Measurements from ENCODE around the gene PPP1R9A.

PPP1R9A gene

GRCh38 chr7:95055295-95055694, 147.9 kb downstream of the PPP1R9A start:
- DNase-seq (ENCODE audit: low read depth) = no peak
- TF ChIP-seq CTCF (IDR thresholded peaks at IDR 0.05; ENCODE audit: control insufficient read depth, extremely low read depth, insufficient read depth) = no peak
- no peak overlapping the region for H3K4me3 ChIP-seq (ENCODE audit: low read depth, low read length)

- no peak for TF ChIP-seq CTCF (IDR thresholded peaks at IDR 0.05; ENCODE audit: control insufficient read depth, extremely low read depth, insufficient read depth)
- DNase-seq (ENCODE audit: low read depth) = no peak
- no peak overlapping the region for H3K4me3 ChIP-seq (ENCODE audit: low read depth, low read length)
Observed at GRCh38 chr7:95056107-95056739, 148.8 kb downstream of the PPP1R9A start.

GRCh38 chr7:95056901-95057300, 149.5 kb downstream of the PPP1R9A start:
- H3K4me3 ChIP-seq (ENCODE audit: low read depth, low read length) = no peak overlapping the region
- no peak for DNase-seq (ENCODE audit: low read depth)

GRCh38 chr7:95059842-95060313, 152.5 kb downstream of the PPP1R9A start:
- no peak for TF ChIP-seq CTCF (IDR thresholded peaks at IDR 0.05; ENCODE audit: control insufficient read depth, extremely low read depth, insufficient read depth)
- H3K4me3 ChIP-seq (ENCODE audit: low read depth, low read length) = no peak overlapping the region
- DNase-seq (ENCODE audit: low read depth) = no peak

More at GRCh38 chr7:95056901-95057300, 149.5 kb downstream of the PPP1R9A start:
- TF ChIP-seq CTCF (IDR thresholded peaks at IDR 0.05; ENCODE audit: control insufficient read depth, extremely low read depth, insufficient read depth) = no peak

GRCh38 chr7:95062901-95063300, 155.5 kb downstream of the PPP1R9A start:
- no peak for DNase-seq (ENCODE audit: low read depth)
- H3K4me3 ChIP-seq (ENCODE audit: low read depth, low read length) = no peak overlapping the region
- TF ChIP-seq CTCF (IDR thresholded peaks at IDR 0.05; ENCODE audit: control insufficient read depth, extremely low read depth, insufficient read depth) = no peak

- peak; percentile 56 for DNase-seq (ENCODE audit: low read depth)
- no peak for TF ChIP-seq CTCF (IDR thresholded peaks at IDR 0.05; ENCODE audit: control insufficient read depth, extremely low read depth, insufficient read depth)
- H3K4me3 ChIP-seq (ENCODE audit: low read depth, low read length) = no peak overlapping the region
Observed at GRCh38 chr7:95066737-95067530, 159.5 kb downstream of the PPP1R9A start.

Data from LNCaP clone FGC (cell line).